Right renal pelvis (tissue), 4 donors: ENCODE data around the gene ERFL. TPM values are rescaled to one million over a fixed set of nuclear protein-coding genes. Genes with fewer than 3 reads are reported as not detected.

Experiments used
- DNase-seq, 4 donors: peaks; one replicate each; pipeline ENCODE4 v3.0.0-alpha.2; 2013; ENCODE audit warnings: low read depth in 4 of 4, low spot score in 3 of 4, missing footprints in 1 of 4
- polyA plus RNA-seq, 4 donors: library from polyadenylated mRNA; unstranded; fragments of 120-200 nt; gene quantifications; one replicate each; pipeline ENCODE4 v1.2.1, GENCODE V29; 2013; ENCODE audit not compliant: insufficient read length in 4 of 4

Gene ERFL
- polyA plus RNA-seq, 4 donors: 0.08 to 0.12 (median 0.12) TPM; not detected in 1

- no peak for DNase-seq
Measured at GRCh38 chr19:41902594-41902993, 25.7 kb downstream of the ERFL start.

- no peak for DNase-seq
Measured at GRCh38 chr19:41901707-41902360, 26.4 kb downstream of the ERFL start.

DNA sequence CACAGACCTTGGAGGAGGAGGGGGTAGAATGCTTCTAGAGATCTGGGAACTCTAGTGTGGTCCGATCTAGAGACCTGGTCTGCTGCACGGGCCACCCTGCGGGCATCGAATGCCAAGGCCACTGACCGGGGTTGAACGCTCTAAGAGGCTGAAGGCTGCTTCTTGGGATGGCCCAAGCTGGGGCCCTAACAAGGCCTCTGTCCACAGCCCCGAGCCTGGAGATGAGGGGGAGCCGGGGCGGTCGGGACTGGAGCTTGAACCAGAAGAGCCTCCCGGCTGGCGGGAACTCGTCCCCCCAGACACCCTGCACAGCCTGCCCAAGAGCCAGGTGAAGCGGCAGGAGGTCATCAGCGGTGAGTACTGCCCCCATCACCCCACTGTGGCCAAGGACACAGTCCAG lies 30.0 kb downstream of the ERFL start:
- DNase-seq: no peak

DNA sequence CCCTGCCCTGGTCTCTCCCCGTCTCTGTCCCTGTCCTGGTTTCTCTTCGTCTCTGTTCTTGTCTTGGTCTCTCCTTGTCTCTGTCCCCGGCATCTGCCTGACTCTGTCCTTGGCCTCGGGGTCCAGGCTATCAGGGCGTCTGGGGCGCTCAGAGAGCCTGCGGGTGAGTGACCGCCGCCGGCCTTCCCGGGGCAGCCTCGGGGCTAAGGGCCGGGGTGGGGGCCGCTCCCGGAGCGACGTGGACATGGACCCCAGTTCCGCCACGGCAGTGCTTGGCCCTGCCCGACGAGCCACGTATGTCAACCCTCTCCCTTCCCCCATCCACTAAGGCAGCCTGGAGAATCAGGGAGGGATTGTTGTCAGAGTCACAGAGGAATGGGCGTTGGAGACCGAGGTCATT lies 30.4 kb downstream of the ERFL start:
- no peak for DNase-seq

- no peak for DNase-seq
Measured at GRCh38 chr19:41897181-41897580, 31.1 kb downstream of the ERFL start.

- no peak for DNase-seq
Measured at GRCh38 chr19:41896581-41896942, 31.7 kb downstream of the ERFL start.

- DNase-seq: no peak
Measured at GRCh38 chr19:41895745-41896580, 32.3 kb downstream of the ERFL start.

DNA sequence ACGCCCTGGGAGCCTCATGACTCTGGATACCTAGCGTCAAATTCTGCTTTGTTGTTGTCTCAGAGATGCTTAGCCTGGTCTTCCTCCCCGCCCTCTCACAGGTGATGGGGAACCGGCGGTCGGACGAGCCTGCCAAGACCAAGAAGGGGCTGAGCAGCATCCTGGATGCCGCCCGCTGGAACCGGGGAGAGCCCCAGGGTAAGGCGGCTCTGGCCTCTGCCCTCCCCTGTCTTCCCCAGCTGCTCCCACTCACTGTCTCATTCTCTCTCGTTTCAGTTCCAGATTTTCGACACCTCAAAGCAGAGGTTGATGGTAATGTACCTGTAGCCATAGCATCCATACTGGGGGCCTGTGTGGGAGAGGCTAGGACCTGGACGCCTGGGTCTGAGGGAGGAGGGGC lies 33.9 kb downstream of the ERFL start:
- DNase-seq: no peak

GRCh38 chr19:41893899-41894298 lies 34.4 kb downstream of the ERFL start:
- no peak for DNase-seq

GRCh38 chr19:41892173-41892902 lies 35.9 kb downstream of the ERFL start:
- DNase-seq: no peak

GRCh38 chr19:41890936-41891335 lies 37.3 kb downstream of the ERFL start:
- DNase-seq: no peak

DNA sequence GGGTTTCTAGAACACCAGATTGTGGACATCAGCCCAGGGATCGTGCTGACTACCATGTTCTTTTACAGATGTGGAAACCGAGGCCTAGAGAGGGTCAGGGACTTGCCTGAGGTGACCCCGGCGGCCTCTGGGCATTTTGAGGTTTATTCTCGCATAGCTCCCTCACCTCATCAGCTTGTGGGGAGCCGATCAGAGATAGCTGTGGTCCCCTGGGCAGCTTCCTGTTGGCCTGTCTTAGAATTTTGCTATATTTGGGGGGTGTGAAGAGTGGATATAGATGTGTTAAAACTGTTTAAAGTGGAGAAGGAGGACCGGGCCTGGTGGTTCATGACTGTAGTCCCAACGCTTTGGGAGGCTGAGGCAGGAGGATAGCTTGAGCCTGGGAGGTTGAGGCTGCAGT lies 38.4 kb downstream of the ERFL start:
- no peak for DNase-seq

DNA sequence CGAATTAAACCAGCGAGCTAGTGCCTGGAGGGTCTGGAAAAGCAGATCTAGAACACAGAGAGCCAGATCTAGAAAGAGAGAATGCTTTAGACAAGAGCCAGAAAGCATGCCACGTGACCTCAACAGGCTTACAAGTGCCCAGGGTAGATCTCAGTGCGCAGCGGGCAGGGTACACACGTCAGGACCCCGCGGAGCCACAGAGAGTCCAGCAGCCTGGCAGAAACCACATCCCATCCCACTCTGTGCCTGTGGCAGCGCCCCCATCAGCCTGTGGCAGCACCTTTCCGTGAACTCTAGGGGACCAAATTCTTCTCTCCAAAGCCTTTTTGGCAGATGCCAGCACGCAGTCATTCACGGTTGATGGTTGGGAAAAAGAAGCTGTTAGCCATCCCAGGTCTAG lies 39.3 kb downstream of the ERFL start:
- DNase-seq: no peak

DNA sequence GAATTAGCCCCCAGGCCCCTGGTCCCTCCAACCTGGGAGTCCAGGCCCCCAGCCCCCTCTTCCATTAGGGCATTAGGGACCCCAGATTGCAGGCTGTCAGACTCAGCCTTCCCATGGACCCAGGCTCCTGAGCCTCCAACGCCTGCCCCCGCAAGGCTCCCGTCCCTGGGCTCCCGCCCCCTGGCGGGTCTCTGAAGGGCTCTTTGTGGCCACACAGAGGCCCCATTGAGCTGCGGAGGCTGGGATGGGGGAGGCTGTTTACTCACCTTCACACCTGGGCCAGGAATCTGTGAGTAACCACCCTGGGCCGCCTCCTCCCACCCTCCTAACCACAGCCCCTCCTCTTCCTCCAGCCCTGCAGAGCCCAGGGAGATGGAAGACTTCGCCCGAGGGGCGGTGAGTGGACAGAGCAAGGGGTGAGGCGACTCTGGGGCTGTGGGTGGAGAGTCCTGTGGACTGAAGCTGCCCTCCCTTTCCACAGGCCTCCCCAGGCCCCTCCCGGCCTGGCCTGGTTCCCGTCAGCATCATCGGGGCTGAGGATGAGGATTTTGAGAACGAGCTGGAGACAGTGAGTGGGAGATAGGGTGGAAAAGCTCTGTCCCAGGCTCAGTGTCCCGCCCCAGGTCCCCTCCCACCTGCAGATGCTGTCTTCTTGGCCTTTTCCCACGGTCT lies 40.4 kb downstream of the ERFL start:
- no peak for DNase-seq

GRCh38 chr19:41886761-41887710 lies 41.2 kb downstream of the ERFL start:
- DNase-seq: no peak

- peak; percentile 78 to 89 (median 83) for DNase-seq
Measured at GRCh38 chr19:41883821-41884733, 44.2 kb downstream of the ERFL start.

- DNase-seq: no peak
Measured at GRCh38 chr19:41883463-41883820, 44.8 kb downstream of the ERFL start.

DNA sequence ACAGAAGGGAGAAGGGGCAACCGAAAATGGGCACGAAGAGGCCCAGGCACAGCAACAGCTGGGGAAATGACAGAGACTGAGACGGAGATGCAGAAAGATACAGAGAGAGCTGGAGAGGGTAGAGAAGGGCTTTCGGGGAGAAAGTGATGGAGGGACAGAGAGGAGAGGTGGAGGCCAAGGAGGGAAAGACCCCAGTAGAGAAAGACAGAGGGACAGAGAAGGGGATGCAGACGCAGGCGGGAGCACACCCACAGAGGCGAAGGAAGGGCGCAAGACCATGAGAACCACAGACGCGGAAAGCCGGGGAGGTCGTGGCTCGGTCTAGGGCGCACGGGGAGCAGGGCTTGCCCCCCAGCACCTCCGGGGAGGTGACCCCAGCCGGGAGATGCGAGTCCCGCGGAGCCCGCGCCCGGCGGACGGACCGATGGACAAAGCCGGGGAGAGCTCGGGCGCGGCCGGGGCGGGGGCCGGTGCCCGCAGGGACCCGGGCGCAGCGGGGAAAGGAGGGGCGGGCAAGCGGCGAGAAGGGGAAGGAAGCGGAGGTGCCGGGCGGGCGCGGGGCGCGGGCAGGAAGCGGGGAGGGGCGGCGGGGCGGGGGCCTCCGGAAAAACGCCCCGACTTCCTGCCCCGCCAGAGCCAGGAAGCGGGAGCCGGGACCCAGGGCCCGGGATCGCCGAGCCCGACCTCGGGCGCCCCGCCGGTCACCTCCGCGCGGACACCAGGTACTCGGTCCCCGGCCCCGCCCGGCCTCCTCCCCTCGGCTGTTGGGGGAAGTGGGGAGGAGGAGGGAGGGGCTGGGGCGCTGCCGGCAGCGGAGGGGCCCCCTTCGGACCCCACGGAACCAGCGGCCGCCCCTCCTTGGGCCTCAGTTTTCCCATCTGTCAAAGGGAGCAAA lies 45.4 kb downstream of the ERFL start, which contains the start of gene ARHGEF1:
ARHGEF1 (plus strand) TSS at position 617 of the 895 bp plus-strand sequence. CDS start 4,899 bp downstream, outside the sequence.
- DNase-seq: no peak
